Endometrial microvascular endothelial cells (primary cell): ENCODE data around the gene MAGEB2. TPM values are rescaled to one million over a fixed set of nuclear protein-coding genes. Genes with fewer than 3 reads are reported as not detected.

Source experiments
- in situ Hi-C: cut with HindIII; loops from 2 replicates; pipeline ENCODE4 v1.10.0; 2017; ENCODE audit warnings: low sequenced_read_pairs, low pct_unique_long_range_greater_than_20kb; ENCODE audit errors: inconsistent ontology term
- total RNA-seq: library from RNA; depleted of rRNA; stranded (reverse); fragments of >200 nt; gene quantifications from one replicate; pipeline ENCODE4 v1.2.3, GENCODE V29; 2015; ENCODE audit errors: inconsistent ontology term

Gene MAGEB2
- total RNA-seq, 1 donor from 2014 or later, result not detected

GRCh38 chrX:30261012-30261411 lies 45.6 kb downstream of the MAGEB2 start:
- in situ Hi-C loops, result no loop called here

- in situ Hi-C loops, result no loop called here
Observed at GRCh38 chrX:30262763-30263162, 47.4 kb downstream of the MAGEB2 start.

Other genes with a start within 250 kb of the MAGEB2 start
- not detected for gene MAGEB3, start 15.1 kb downstream of the MAGEB2 start, total RNA-seq
- gene MAGEB4, start 26.4 kb downstream of the MAGEB2 start, total RNA-seq, result not detected
- gene MAGEB1, start 31.6 kb downstream of the MAGEB2 start, total RNA-seq, result not detected
- not detected for gene NR0B1, start 93.8 kb downstream of the MAGEB2 start, total RNA-seq